Duodenal mucosa (tissue), 2 donors: ENCODE measurements around the gene CDT1.

Experiments used
- H3K27ac ChIP-seq: one replicate; pipeline ENCODE4 v1.7.0; 2013; ENCODE audit warnings: low read depth, low read length
- H3K27me3 ChIP-seq, 2 donors: one replicate each; pipeline ENCODE4 v1.7.0; 2013; ENCODE audit warnings: low read length in 2 of 2, control low read depth in 1 of 2; ENCODE audit not compliant: insufficient read depth in 2 of 2, control insufficient read depth in 1 of 2
- H3K36me3 ChIP-seq, 2 donors: one replicate each; pipeline ENCODE4 v1.7.0; 2013; ENCODE audit warnings: low read length in 2 of 2, control low read depth in 1 of 2; ENCODE audit not compliant: insufficient read depth in 2 of 2, control insufficient read depth in 1 of 2
- H3K4me1 ChIP-seq, 2 donors: one replicate each; pipeline ENCODE4 v1.7.0; 2013; ENCODE audit warnings: low read length in 2 of 2, control low read depth in 1 of 2; ENCODE audit not compliant: insufficient read depth in 2 of 2, control insufficient read depth in 1 of 2
- H3K4me3 ChIP-seq, 2 donors: one replicate each; pipeline ENCODE4 v1.7.0; 2013; ENCODE audit warnings: low read length in 2 of 2, low read depth in 1 of 2
- H3K9ac ChIP-seq, 2 donors: one replicate each; pipeline ENCODE4 v1.7.0; 2013; ENCODE audit warnings: low read length in 2 of 2, low read depth in 1 of 2
- H3K9me3 ChIP-seq, 2 donors: one replicate each; pipeline ENCODE4 v1.7.0; 2013; ENCODE audit warnings: low read length in 2 of 2, control low read depth in 1 of 2; ENCODE audit not compliant: control insufficient read depth in 1 of 2

Gene CDT1

DNA sequence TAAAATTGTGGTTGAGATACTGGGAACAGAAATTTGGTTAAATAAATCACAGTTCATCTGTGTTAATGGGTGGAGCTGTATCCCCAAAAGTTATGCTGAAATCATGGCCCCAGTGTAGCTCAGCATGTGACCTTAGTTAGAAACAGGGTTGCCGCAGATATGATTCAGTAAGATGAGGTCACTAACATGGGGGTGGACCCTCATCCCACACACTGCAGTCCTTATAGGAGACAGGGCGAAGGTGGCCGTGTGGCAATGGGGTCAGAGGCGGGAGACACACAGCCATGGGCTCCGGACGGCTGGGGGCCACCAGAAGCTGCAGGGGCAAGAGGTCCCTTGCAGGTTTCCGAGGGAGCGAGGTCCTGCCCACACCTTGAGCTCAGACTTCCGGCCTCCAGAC is 42.5 kb downstream of the CDT1 start:
- Histone ChIP-seq H3K9me3 (no peaks in the 10 kb centered on the region), H3K4me1 (no peaks in the 10 kb centered on the region), H3K4me3 (no peak overlapping the region), H3K27ac (no peak overlapping the region), H3K27me3 (no peaks in the 10 kb centered on the region), H3K36me3 (peaks cover 0 to 15% of the 10 kb centered on the region in 2 donors), H3K9ac (no peak overlapping the region)

DNA sequence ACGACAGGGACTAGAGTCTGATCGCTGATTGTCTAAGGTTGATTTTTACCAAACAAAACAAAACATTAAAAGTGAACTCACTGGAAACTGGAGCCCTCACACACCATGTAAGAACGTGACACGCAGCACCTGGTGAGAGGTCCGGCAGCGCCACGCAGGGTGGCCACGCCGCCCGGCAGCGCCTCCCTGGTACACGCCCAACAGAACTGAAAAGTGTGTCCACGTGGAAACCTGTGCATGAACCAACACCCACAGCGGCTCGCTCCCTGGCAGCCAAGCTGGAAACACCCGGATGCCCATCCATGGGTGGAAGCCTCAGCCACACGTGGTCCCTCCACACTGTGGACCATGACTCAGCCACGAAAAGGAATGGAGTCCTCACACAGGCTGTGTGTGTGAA is 44.1 kb downstream of the CDT1 start:
- no peaks in the 10 kb centered on the region for H3K9me3 ChIP-seq
- no peak overlapping the region for H3K4me3 ChIP-seq
- H3K9ac ChIP-seq: no peak overlapping the region
- no peaks in the 10 kb centered on the region for H3K27me3 ChIP-seq
- H3K27ac ChIP-seq: no peak overlapping the region
- H3K4me1 ChIP-seq: no peaks in the 10 kb centered on the region
- peaks cover 0 to 18% of the 10 kb centered on the region in 2 donors for H3K36me3 ChIP-seq

DNA sequence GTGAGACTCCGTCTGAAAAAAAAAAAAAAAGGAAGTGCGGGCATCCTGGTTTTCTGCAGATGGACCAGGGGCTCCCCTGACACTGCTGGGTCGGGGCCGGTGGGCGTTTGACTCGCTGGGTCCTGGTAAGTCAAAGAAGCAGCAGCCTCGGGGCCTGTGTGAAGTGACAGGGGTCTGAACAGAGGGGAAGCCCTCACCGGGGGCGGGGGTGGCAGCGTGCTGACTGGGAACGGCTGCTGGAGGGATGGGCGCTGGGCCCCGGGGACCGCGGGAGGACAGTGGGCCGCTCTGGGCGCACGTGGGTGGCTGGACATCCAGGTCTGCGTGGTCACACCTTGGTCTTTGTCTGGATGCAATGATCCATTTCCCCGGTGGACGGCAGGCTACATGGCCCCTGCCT is 45.0 kb downstream of the CDT1 start:
- Histone ChIP-seq H3K27me3 (no peaks in the 10 kb centered on the region), H3K27ac (no peak overlapping the region), H3K9me3 (no peaks in the 10 kb centered on the region), H3K4me1 (peaks cover 0 to 1% of the 10 kb centered on the region in 2 donors), H3K9ac (no peak overlapping the region), H3K4me3 (no peak overlapping the region), H3K36me3 (peaks cover 0 to 15% of the 10 kb centered on the region in 2 donors)

DNA sequence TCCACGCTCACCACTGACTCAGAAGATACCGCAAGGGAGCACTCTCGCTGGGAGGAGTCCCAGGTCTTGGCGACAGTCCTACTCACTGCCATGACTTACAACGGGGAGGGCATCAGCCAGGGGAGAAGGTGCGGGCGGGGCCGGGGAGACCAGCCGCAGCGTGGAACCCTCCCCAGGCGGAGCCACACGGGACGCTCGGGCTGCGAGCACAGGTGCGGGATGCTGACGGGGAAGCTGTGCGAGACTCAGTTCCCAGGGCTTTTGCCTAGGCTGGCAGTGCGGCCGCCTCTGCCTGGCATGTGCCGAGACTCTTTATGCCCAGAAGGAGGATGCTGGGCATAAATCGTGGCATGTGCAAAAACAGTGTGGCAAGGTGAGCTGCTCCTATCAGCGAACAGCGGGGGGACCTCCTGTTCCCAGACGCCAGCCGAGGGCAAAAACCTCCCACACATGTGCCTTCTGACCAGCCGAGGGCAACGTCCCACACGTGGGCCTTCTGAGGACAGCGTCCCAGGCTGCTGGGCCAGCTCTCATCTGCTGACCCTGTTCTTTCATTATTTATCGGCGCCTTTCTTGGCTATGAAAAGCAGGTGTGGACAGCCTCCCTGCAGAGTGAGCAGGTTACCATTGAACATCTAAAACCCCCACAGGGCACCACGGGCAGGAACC is 47.1 kb downstream of the CDT1 start:
- H3K27me3 ChIP-seq: no peaks in the 10 kb centered on the region
- peaks cover under 1 to 18% of the 10 kb centered on the region in 2 donors for H3K4me1 ChIP-seq
- no peak overlapping the region for H3K4me3 ChIP-seq
- no peak overlapping the region for H3K9ac ChIP-seq
- peaks cover 0 to 15% of the 10 kb centered on the region in 2 donors for H3K36me3 ChIP-seq
- no peak overlapping the region for H3K27ac ChIP-seq
- no peaks in the 10 kb centered on the region for H3K9me3 ChIP-seq

DNA sequence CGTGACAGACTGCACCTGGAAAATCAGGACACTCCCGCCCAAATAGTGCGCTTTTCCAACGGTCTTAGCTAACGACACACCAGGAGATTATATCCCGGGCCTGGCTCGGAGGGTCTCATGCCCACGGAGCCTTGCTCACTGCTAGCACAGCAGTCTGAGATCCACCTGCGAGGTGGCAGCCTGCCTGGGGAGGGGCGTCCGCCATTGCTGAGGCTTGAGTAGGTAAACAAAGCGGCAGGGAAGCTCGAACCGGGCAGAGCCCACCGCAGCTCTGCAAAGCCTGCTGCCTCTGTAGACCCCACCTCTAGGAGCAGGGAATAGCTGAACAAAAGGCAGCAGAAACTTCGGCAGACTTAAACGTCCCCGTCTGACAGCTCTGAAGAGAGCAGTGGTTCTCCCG is 48.0 kb downstream of the CDT1 start:
- Histone ChIP-seq H3K27me3 (no peaks in the 10 kb centered on the region), H3K4me1 (peaks cover 6 to 25% of the 10 kb centered on the region in 2 donors), H3K9ac (no peak overlapping the region), H3K9me3 (no peaks in the 10 kb centered on the region), H3K36me3 (peaks cover 0 to 15% of the 10 kb centered on the region in 2 donors), H3K4me3 (no peak overlapping the region), H3K27ac (no peak overlapping the region)

DNA sequence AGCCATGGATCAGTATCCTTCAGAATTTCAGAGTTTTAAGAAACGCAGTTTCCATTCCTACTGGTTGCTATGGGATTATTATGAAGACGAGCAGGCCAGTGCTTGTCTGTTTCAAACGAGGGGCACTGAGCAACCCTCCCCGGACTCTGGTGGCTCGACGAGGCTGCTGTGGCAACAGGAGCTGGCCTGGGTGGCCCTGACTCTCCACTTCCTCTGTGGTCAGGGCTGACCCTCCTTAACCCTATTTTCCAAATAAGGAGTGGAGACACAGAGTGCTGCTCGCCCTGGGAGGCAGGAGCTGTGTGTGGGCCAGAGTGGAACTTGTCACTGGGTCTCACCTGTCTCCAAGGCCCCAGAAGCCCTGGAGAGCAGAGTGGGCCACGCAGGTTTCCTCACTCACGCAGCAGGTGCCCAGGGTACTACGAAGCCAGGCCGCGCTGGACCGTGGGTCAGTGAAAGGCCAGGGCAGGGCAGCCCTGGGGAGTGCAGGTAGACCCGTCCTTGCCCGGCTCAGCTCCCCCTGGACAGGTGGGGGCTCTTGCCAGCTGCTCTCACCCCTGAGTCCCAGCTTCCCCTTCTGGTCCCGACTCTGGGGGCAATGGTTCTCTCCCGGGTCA is 49.8 kb downstream of the CDT1 start:
- no peak overlapping the region for H3K27ac ChIP-seq
- H3K36me3 ChIP-seq: peaks cover 0 to 15% of the 10 kb centered on the region in 2 donors
- no peaks in the 10 kb centered on the region for H3K9me3 ChIP-seq
- H3K27me3 ChIP-seq: no peaks in the 10 kb centered on the region
- H3K4me1 ChIP-seq: peaks cover 13 to 33% of the 10 kb centered on the region in 2 donors
- no peak overlapping the region for H3K4me3 ChIP-seq
- no peak overlapping the region for H3K9ac ChIP-seq

DNA sequence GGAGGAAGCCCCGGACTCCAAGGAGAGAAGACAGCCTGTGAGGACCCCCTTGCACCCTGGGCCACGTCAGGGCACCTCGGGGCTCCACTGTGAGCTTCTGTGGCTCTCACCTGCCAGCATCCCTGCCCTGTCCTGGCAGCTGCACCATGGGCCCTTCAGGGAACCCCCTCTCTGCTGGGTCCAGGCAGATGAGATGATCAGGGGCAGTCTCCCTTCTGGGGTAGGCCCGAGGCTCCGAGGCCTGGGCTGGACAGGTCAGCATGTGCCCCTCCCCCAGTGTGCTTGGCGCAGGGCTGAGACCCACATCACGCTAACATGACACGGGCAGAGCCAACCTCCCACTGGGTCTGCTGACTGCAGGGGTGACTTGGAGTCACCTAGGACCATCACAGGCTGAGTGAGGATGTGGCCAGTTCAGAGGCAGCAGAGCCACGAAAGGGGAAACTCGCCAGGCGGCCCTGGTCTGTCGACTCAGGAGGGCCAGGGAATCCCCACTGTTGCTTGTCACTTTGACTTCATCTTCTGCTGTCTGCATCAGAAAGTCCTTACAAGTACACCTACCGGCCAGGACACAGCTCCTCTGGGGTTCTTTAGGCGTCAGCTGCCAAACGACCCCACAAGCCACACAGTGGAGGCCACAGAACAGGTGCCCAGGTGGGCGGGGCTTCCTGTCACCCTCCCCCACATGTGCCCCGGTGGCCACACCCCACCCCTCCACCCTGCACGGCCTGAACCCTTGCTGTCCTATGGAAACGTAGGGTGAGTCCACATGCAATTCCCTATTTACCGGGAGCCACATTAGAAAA is 50.9 kb downstream of the CDT1 start:
- H3K9me3 ChIP-seq: no peaks in the 10 kb centered on the region
- no peak overlapping the region for H3K27ac ChIP-seq
- no peak overlapping the region for H3K4me3 ChIP-seq
- peaks cover 0 to 20% of the 10 kb centered on the region in 2 donors for H3K36me3 ChIP-seq
- H3K9ac ChIP-seq: no peak overlapping the region
- H3K27me3 ChIP-seq: no peaks in the 10 kb centered on the region
- H3K4me1 ChIP-seq: peaks cover 15 to 33% of the 10 kb centered on the region in 2 donors

DNA sequence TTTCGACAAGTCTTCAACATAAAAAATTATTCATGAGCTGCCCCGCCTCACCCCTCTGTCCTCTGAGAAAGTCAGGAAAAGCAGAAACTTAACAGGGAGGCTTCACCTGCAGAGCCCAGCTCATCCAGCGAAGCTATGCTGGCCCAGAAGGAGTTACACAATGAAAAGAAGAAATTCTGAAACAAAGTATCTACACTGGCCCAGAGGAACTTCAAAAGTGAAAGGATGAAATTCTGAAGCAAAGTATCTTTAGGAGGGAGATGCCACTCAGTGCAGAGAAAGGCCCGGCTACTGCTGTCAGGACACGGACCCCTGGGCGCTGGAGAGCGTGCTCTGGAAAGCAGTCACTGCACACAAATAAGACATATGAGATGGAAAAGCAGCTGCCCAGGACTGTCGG is 51.6 kb downstream of the CDT1 start:
- Histone ChIP-seq H3K9ac (no peak overlapping the region), H3K9me3 (no peaks in the 10 kb centered on the region), H3K36me3 (peaks cover 3 to 21% of the 10 kb centered on the region in 2 donors), H3K27ac (no peak overlapping the region), H3K27me3 (no peaks in the 10 kb centered on the region), H3K4me1 (peaks cover 15 to 33% of the 10 kb centered on the region in 2 donors), H3K4me3 (no peak overlapping the region)

DNA sequence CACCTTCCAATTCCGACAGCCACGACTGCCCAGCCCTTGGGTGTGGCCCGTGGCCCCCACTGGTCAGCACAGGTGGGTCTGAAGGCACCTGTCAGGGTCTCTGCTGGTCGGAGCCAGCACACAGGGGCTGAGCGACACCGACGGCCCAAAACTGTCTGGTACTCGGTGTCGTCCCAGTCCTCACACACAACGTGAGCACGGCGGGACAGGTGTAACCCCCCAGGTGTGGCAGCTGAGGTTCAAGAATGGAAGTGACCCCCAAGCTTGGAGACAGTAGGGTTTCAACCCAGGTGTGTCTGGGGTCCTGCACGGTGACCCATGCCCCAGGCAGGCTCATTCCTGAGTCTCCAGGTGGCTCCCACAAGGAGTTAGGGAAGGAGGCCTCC is 52.1 kb downstream of the CDT1 start:
- H3K9ac ChIP-seq: peak overlapping the region in 1 of 2 donors; percentile 39
- H3K4me1 ChIP-seq: peaks cover 15 to 33% of the 10 kb centered on the region in 2 donors
- H3K27ac ChIP-seq: no peak overlapping the region
- peak overlapping the region; percentile 52 to 69 for H3K4me3 ChIP-seq
- H3K9me3 ChIP-seq: no peaks in the 10 kb centered on the region
- H3K27me3 ChIP-seq: no peaks in the 10 kb centered on the region
- peaks cover 8 to 22% of the 10 kb centered on the region in 2 donors for H3K36me3 ChIP-seq
